Stimulated activated CD4-positive, alpha-beta T cell treated with anti-CD3 and anti-CD28 coated beads, Interleukin-1b, Interleukin-23, amount 100 ng/mL, for 48 hours (primary cell): ENCODE data around the gene TKFC.

Experiments used
- DNase-seq: peaks from one replicate; pipeline ENCODE4 v3.0.0-alpha.2; 2020

The TKFC gene

DNA sequence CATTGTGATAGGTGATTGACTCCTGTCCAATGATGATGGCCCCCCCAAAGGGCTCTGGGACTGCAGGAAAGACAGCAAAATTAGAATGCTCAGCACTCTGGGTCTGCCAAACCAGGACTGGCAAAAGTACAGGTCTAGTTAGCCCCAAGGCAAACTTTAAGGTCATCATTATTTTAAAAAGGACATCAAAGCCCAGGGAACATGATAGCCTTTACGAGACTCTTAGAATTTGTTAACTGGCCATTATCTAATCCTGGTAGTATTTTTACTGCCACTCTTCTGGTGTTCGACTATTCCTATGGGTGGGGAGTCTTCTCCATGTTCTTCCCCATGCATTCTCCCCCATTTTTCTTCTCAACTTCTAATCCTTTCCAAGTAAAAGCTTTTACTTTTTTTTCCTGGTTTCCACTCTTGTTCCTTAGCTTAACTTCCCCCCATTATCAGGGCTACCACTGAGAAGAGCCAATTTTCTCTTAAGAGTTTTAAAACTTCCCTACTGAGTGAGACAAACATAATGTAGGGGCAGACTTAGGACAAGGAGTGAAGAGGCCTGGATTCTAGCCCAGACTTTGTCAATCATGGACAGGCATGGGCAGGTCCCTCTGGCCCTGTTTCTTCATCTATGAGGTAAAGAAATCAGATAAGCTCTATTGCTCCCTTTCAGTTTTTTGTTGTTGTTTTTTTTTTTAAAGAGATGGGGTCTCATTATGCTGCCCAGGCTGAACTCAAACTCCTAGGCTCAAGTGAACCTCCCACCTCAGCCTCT, 7.2 kb upstream of the TKFC start:
- no peak for DNase-seq

DNA sequence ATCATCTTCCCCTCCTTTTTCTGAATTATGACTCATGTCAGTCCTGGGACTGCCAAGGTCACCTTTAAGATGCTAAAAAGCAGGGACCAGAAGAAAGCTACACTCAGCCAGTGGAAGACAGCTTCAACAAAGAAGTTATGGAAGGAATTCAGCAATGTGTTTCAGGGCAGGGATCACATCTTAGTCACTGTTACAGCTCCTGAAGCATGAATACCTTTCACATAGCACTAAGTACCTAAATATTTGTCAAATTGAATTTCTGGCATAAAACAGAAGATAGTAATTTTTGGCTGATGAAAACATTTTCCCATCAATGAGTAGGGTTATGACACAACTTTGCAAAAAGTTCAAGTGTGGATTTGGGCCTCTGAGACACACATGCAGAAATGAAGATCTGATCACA, 5.4 kb upstream of the TKFC start:
- no peak for DNase-seq

DNA sequence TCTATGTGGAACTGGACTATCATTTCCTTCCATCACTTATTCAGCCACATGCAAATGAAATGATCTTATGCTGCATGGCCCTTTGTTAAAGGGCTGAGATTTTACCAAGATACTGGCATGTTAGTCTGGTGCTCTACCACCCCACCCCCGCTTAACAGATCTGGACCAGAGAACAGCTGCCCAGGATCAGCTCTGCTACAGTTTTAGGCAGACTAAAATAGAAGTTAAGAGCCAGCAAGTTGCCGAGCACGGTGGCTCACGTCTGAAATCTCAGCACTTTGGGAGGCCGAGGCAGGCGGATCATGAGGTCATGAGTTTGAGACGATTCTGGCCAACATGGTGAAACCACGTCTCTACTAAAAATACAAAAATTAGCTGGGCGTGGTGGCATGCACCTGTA, 4.7 kb upstream of the TKFC start:
- no peak for DNase-seq

DNA sequence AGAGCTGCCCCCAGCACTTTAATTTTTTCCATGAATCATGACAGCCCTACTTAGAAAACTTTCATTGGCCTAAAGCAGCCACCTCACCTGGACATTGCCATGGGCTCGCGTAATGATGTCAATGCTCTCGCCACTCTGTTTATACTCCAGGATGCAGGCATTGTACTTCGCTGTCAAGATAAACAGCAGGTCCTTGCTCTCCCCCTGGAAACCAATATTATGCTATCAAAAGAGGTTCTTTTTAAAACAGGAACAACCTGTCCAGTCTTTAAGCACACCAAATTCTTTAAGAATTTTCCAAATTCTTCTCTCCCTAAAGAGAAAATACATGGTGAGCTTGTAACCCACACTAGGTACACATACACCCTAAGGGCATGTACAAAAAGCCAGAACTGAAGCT, 3.2 kb upstream of the TKFC start:
- DNase-seq = no peak

DNA sequence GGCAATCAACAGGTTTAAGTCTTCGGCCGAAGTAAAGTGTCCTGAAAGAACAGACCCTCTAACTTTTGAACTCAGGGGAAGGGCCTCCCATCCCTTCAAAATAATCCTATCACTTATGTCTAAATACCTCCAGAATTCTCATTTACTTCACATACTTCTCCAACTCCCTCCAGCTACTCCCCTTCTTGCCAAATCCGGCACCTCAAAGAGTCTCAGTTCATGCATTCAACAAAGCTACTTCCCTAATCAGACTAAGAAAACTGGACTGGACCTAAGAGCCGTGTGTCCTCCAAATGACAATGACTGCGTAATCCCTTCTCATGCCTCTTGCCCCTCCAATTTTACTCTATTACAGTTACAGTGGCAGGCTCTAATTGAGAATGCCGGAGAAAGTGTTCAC, 1.4 kb upstream of the TKFC start:
- no peak for DNase-seq

DNA sequence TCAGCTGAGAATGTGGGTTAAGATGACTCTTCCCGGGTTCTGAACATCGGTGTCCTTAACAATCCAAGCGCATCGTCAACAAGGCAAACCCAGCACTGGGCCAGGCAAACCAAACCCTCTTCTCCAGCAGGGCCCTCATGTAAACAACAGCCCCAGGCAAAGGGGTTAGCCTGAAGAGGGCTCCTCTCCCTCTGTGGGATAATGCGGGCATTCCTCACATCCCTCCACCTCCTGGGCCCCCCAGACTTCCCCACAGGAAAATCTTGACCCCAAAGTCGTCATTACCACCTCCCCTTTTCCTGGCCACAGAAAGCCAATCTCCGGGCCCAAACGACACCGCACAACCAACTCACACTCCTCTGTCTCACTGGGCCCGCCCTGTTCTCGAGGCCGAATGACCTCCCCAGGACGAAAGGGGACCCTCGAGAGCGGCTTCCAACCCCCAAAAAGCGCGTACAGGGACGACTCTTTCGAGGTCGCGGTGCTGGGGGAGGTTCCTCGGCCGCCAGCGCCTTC, 689 bp upstream of the TKFC start:
- peak; percentile 8 for DNase-seq

DNA sequence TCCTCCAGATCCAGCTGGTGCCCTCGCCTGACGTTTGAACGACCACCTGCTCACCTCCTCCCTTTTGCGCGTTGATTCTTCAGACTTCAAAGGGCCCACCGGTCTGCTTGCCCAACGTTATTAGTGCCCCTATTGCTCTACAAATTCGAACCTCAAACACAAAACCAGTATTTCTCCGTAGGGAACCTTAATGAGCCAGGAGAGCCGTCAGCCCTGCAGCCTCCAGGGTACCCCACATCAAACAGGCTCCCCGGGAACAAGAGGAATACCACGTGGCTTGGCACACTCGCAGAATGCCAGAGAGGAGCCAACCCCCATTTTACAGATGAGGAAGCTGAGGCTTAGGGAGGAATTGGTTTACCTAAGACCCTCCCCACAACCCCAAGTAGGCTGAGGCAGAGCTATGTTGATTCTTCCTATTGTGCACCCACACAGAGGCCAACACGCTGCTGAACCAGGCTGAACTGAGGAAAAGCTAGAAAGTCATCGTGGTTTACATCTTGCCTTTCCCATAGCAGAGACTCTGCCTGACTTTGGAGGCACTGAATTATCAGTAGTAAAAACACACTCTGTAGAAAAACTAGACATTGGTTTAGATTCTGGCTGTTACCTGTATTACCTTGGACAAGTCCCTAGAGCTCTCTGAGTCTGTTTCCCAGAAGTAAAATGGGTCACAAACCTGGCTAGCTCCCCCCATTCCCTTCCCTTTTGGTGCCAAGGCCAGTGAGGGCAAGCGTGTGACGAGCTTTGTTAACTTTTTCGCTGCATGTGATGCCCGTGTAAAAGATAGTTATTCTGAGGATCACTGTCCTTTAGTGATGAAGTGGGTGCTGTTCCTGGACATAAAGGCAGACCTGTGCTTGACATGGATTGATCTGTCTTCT, 764 bp downstream of the TKFC start:
- DNase-seq = no peak

DNA sequence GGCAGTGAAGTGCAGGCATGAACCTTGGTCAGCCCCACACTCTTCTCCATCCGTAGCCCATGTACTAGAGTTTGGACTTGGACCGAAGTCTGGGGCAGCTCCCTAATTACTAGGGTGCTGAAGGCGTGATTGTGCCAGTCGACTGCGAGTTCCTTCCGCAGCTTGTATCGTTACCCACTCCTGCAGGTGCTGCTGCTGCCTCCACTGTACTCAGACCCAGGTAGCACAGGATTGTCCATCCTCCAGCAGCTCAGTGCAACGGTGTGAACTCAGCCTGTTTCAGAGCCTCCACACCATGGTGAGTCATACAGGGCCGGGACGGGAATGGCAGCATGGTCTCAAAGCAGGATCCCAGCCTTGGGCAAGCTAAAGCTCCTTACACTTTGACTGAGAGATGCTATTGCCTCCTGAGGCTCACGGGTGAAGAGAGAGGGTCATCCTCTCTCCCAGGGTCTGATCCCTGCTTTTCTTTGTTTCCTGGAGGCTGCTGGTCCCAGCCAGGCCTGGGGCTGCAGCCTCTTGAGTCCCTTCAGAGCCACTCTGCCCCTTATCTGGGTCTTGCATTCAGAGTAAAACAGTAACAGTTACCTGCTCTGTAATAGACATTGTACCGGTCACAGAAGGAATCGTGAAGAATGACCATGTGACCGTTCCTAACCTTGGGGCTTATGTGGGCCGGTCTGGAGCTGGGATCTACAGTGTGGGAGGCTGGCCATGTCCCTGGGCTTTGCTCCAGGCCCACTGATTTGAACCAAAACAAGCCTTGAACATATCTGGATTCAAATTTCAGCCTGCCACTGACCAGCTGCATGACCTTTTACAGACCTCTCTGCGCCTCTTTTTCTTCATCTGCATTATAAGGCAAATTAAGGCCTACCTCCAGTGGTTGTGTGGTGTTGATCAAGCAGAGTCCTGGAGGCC, 1.7 kb downstream of the TKFC start:
- DNase-seq = peak; percentile 8

DNA sequence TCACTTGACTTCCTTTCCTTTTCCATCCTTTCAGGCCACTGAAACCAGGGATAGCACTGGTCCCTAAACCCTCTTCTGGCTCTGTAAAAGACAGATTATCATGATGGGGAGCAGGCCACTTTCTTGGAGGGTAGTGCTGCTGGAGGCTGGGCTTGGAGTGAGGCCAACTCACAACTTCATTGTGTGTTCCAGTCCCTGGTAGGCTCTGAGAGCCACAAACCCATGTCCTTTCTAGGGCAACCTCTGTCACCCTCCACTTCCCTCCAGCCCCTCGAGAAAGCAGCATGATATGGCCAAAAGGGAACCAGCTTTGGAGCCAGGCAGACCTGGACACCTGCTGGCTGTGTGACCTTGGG, 2.3 kb downstream of the TKFC start:
- DNase-seq = no peak

DNA sequence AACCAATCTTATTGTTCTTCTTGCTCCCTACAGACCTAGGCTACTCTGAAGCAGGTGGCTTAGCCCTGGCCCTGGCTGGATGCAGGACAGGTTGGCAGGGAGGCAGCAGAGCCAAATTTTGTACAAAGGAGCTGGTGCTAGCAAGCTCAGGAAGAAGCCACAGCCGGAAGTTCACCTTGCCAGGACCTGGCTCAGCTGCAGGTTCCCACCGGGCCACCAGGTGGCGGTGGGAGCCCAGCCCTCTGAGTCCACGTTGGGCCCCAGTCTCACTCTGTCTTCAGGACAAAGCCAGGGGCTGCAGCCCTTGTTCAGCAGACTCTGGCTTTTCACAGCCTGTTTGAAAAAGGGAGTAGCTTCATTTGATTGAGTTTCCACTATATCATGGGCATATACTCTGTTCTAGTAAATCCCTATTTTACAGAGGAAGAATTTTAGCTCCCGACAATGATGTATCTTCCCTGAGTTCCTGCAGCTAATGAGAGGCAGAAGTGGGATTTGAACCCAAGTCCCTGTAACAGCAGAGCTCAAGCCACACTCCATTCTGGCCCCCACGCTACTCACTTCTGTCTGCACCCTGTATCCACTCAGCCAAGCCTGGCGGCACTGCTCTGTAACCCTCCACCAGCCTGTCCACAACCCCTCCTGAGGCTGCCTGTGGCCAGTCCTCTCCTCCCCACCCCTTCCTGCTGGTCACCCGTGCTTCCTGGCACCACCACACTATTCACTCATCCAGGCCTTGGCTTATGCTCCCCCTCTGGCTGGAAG, 3.3 kb downstream of the TKFC start:
- DNase-seq = peak; percentile 82

DNA sequence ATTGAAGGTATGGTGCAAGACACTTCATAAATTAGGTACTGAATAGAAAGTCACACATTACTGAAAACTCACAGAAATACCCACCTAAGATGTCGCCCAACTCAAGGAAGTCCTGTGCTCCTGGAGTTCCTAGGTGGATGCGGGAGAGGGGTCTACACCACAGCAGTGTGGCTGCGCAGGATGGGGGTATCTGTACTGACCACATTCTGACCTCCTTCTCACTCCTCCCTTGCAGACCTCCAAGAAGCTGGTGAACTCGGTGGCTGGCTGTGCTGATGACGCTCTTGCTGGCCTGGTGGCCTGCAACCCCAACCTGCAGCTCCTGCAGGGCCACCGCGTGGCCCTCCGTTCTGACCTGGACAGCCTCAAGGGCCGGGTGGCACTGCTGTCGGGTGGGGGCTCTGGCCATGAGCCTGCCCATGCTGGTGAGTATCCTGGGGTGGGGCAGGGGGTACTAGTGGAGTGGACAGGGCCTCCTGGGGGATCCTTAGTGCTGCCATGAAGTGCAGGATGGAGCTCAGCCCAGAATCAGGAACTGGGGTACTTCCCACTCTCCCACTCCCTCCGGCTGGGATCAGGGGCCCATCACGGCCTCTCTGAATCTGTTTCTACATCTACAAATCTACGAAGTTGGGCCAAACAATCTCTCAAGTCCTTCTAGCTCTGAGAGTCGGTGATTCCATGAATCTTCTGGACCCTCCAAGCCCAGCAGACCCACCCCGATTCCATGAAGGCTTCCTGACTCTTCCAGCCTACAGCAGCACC, 4.9 kb downstream of the TKFC start:
- DNase-seq = no peak

DNA sequence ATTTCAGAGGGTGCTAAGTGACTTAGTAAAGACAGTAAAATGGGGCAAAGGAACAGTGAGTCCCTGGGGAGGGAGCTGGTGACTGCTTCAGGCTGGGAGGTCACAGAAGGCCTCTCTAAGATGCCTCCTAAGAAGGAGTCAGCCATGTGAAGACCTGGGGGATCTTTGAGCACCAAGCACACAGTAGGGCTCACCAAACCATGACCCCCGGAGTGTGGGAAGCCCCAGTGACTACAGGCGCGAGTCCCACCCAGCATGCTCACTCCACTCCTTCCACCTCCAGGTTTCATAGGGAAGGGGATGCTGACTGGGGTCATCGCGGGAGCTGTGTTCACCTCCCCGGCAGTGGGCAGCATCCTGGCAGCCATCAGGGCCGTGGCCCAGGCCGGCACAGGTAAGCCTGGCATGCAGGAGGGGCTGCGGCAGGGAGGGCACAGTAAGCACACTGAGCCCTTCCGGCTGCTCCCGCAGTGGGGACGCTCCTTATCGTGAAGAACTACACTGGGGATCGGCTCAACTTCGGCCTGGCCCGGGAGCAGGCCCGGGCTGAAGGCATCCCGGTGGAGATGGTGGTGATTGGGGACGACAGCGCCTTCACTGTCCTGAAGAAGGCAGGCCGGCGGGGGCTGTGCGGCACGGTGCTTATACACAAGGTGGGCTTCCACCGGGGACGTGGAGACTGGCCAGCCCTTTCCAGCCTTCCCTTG, 5.9 kb downstream of the TKFC start:
- no peak for DNase-seq

DNA sequence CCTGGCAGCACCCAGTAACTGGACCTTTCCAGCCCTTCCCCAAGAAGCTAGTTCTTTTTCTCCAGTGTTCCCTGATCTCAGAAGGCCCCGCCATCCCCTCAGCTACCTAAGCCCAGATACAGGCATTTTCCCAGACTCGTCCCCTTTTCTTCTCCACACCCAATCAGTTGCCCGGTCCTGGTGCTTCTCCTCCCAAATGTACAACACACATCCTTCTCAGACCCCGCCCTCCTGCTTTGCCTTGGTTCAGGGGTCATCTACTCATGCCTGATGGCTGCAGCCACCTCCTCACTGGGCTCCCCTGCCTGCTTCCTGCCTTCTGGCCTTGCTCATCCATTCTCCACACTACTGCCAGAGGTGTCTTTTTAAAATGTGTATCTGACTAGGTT, 6.5 kb downstream of the TKFC start:
- no peak for DNase-seq

DNA sequence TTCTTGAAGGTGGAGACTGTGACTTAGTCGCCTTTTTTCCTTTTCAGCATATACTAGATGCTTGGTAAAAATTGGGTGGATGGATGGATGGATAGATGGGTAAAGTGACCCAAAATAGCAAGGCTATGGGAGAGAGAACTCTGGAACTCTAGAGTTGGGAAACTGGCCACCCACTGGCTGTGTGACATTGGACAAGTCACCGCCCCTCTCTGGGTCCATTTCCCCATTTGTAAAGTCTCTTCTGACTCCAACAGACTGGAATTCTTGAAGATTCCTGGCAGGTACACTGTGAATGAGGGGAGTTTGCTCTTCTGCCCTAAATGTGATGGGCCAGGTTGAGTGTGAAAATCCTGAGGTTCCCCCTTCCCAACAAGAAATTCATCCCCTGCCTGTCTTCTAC, 8.0 kb downstream of the TKFC start:
- DNase-seq = no peak

DNA sequence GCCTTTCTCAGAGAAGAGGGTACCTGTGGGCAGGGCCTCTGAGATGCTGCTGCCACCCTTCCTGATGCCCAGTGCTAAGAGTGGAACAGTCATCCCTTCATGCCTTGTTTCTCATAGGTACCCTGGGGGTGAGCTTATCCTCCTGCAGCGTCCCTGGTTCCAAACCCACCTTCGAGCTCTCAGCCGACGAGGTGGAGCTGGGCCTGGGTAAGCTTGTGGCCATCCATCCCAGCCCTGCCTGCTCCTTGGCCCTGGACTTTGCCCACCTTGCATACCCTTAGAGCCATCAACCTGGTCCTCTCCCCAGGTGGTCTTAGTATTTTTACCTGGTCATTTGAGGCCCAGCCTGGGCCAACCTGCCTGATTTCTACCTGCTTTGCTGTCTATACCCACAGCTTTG, 8.7 kb downstream of the TKFC start:
- DNase-seq = no peak

DNA sequence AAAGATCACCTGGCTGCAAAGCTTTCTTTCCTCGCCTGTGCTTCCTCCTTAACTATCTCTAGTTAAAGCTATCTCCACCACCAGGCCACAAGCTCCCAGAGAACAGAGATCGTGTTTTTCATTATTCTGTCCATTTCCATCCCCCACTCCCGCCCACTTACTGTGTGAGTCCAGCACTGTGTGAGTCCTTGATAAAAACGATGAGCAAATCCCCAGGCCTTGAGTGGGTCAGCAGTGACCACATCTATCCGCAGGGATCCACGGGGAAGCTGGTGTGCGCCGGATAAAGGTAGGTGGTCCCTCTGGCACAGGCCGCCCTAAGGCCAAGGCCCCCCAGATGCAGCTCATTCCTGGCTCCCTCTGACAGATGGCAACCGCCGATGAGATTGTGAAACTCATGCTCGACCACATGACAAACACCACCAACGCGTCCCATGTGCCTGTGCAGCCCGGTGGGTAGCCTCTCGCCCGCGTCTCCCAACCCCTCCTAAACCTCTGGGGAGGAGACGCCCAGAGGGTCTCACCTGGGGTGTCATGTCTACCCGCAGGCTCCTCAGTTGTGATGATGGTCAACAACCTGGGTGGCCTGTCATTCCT, 9.3 kb downstream of the TKFC start:
- no peak for DNase-seq

DNA sequence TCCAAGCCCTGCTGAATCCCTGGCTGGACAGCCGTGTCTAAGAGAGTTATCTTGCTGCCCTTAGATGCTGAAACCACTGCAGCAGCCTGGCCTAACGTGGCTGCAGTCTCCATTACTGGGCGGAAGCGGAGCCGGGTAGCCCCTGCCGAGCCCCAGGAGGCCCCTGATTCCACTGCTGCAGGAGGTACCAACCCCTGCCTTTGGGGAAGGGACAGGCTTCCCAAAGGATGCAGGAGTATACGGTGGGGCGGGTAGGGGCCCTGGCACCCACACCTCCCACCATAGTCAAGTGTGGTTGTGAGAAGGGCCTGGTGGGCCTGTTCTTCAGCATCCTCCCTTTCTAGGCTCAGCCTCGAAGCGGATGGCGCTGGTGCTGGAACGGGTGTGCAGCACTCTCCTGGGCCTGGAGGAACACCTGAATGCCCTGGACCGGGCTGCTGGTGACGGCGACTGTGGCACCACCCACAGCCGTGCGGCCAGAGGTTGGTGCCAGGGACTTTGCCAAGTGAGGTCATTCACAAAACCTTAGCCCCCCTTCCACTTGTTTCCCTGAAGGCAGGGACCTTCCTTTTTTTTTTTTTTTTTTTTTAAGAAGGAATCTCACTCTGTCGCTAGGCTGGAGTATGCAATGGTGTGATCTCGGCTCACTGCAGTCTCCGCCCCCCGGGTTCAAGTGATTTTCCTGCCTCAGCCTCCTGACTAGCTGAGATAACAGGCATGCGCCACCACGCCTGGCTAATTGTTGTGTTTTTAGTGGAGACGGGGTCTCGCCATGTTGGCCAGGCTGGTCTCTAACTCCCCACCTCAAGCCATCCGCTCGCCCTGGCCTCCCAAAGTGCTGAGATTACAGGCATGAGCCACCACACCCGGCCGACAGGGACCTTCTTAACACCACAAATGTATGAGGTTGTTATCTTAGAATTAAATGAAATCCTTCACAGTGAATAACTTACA, 11.0 kb downstream of the TKFC start:
- no peak for DNase-seq

DNA sequence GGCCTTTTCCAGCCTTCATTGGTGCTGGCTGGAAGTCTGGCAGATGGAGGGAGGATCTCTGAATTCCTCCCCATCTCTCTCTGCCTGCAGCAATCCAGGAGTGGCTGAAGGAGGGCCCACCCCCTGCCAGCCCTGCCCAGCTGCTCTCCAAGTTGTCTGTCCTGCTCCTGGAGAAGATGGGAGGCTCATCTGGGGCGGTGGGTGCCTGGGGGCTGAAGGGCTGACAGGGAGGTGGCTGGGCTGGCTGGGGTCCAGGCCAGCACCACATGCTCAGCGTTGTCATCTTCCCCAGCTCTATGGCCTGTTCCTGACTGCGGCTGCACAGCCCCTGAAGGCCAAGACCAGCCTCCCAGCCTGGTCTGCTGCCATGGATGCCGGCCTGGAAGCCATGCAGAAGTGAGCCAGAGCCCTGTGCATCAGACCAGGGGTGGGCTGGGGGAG, 12.2 kb downstream of the TKFC start:
- no peak for DNase-seq
